Gastrocnemius medialis (tissue), 4 donors: ENCODE data around the gene FHL3.

ENCODE experiments used
- CTCF ChIP-seq, 5 experiments: fragments of 450-650 bp in 3 of 5; fragments of 200-600 bp in 2 of 5; sonication (generic) in 2 of 5; IDR thresholded peaks in 4 of 5; conservative IDR thresholded peaks in 1 of 5; 1 replicate in 4 of 5; 2 replicates in 1 of 5; pipeline ENCODE4 v1.5.1; 2016 to 2019; ENCODE audit warnings: antibody characterized with exemption in 5 of 5, mild to moderate bottlenecking in 3 of 5, moderate library complexity in 3 of 5
- POLR2A ChIP-seq, 2 donors: fragments of 450-650 bp; IDR thresholded peaks; one replicate each; pipeline ENCODE4 v1.6.1; 2017; ENCODE audit warnings: antibody characterized with exemption in 2 of 2, mild to moderate bottlenecking in 2 of 2, moderate library complexity in 2 of 2

DNA sequence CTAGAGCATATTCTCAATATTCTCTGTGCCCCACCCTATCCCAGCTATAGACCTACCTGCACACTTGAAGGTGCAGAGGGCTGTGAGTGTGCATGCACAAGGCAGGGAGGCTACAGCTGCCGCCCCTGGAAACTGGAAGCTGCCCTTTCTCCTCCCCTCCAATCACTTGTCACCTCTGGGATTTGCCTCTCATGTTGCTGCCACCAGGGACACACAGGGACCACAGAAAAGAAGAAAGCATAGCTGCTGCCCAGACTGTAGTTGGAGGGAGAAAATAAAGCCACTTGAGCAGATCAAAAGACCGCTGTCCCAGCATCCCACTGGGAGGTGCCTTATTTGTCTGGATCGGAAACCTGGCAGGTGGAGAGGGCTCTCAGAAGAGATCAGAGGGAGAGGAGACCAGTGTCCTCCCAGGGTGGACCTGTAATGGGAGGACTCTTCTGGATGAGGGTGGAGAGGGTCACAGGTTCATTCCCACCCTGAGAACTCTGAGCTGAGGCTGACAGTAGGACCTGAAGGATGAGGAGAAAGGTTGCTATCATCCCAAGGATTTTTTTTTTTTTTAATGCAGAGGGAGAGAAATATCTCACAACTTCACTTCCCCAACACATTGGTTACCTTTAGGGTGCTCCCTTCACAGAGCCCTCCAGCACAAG, 50.9 kb downstream of the FHL3 start:
- TF ChIP-seq CTCF (IDR thresholded peaks at IDR 0.05 in 4 of 5, conservative IDR thresholded peaks at IDR 0.05 in 1 of 5) (no peak), POLR2A (IDR thresholded peaks at IDR 0.05) (no peak)
